ENCODE measurements around the gene SLC12A6.
"Not testable (repeated sequence)": the region's sequence is repeated elsewhere in the genome, so short reads cannot be mapped to it uniquely, and the experiment has no call there.

SLC12A6 gene

GRCh38 chr15:34337557-34338306 lies at the start of gene SLC12A6:
Gene SLC12A6 (minus strand): TSS chr15:34337781. CDS start chr15:34336680, 1,101 bp downstream.
- peak; percentile 89 for DNase-seq

GRCh38 chr15:34381829-34382521 lies 44.4 kb upstream of the SLC12A6 start:
- DNase-seq = not testable (repeated sequence)

- not testable (repeated sequence) for DNase-seq
Observed at GRCh38 chr15:34380491-34380890, 42.9 kb upstream of the SLC12A6 start.

- DNase-seq = no peak
Observed at GRCh38 chr15:34376856-34377255, 39.3 kb upstream of the SLC12A6 start.

- DNase-seq = not testable (repeated sequence)
Observed at GRCh38 chr15:34375541-34375940, 38.0 kb upstream of the SLC12A6 start.

GRCh38 chr15:34374816-34375215 lies 37.2 kb upstream of the SLC12A6 start:
- DNase-seq = no peak

GRCh38 chr15:34373951-34374350 lies 36.4 kb upstream of the SLC12A6 start:
- no peak for DNase-seq

GRCh38 chr15:34370643-34371042 lies 33.1 kb upstream of the SLC12A6 start:
- no peak for DNase-seq

GRCh38 chr15:34370129-34370528 lies 32.5 kb upstream of the SLC12A6 start:
- no peak for DNase-seq

GRCh38 chr15:34367101-34368081 lies 29.8 kb upstream of the SLC12A6 start, which contains the start of gene LPCAT4:
Gene LPCAT4 (minus strand): TSS chr15:34367196. CDS start chr15:34367100, 96 bp downstream.
- DNase-seq = peak; percentile 85

- peak; percentile 46 for DNase-seq
Observed at GRCh38 chr15:34366271-34367065, 28.9 kb upstream of the SLC12A6 start.

GRCh38 chr15:34365836-34366235 lies 28.3 kb upstream of the SLC12A6 start:
- DNase-seq = no peak

- peak; percentile 12 for DNase-seq
Observed at GRCh38 chr15:34365091-34365825, 27.7 kb upstream of the SLC12A6 start.

- no peak for DNase-seq
Observed at GRCh38 chr15:34364041-34364440, 26.5 kb upstream of the SLC12A6 start.

GRCh38 chr15:34362047-34362773 lies 24.6 kb upstream of the SLC12A6 start:
- no peak for DNase-seq

- DNase-seq = no peak
Observed at GRCh38 chr15:34361278-34361677, 23.7 kb upstream of the SLC12A6 start.

GRCh38 chr15:34360298-34360697 lies 22.7 kb upstream of the SLC12A6 start:
- DNase-seq = no peak

GRCh38 chr15:34359416-34359815 lies 21.8 kb upstream of the SLC12A6 start:
- no peak for DNase-seq

GRCh38 chr15:34358948-34359347 lies 21.4 kb upstream of the SLC12A6 start:
- no peak for DNase-seq

GRCh38 chr15:34358367-34358766 lies 20.8 kb upstream of the SLC12A6 start:
- no peak for DNase-seq

- no peak for DNase-seq
Observed at GRCh38 chr15:34357653-34358052, 20.1 kb upstream of the SLC12A6 start.

Measured in stimulated activated naive CD4-positive, alpha-beta T cell treated with Interleukin-2 at 50 U/mL for 16 hours (primary cell).